Activated naive CD4-positive, alpha-beta T cell (primary cell): ENCODE data around the gene RALGAPA2.

ENCODE experiments used
- DNase-seq, 4 experiments: peaks; one replicate each; lab custom pipeline; 2025; lab: John Stamatoyannopoulos, UW

RALGAPA2 gene

GRCh38 chr20:20720158-20720557 is 7.7 kb upstream of the RALGAPA2 start:
- no peak for DNase-seq

DNA sequence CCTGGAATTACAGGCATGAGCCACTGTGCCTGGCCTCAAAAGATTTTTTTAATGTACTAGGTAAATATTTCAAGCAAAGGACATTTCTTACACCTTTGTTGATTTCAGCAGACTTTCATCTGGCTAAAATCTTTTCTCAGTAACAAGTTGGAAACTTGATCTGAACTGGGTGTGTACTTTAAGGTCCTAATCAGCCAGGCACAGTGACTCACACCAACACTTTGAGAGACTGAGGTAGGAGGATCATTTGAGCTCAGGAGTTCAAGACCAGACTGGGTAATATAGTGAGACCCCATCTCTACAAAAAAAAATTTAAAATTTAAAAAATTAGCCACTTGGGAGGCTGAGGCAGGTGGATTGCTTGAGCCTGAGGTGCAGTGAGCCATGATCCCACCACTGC is 7.0 kb upstream of the RALGAPA2 start:
- DNase-seq, result no peak

DNA sequence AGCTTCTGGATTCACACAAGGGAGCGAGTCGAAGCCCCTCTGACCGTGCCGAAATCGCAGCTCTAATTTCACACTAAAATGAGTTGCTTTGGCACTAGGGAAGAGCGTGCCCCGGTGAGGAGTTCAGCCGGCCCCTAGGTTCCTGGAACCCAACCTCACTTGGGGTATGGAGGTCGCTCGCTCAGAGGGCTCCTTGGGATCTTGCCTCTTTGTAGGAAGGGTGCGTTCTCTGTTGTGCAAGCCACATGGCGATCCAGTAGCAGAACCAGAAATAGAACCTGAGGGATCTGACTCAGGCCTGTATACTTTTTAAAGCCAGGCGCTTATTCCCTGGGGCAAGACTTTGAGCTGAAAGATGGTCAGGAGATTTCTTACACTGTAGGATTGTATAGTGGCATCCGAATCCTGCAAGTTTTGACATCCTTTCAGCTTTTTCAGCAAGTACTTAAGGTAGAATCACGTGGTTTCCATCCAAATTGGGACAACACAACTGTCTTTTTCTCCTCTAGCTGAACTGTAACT is 861 bp upstream of the RALGAPA2 start:
- peak in 1 of 4 experiments; percentile 13 for DNase-seq

DNA sequence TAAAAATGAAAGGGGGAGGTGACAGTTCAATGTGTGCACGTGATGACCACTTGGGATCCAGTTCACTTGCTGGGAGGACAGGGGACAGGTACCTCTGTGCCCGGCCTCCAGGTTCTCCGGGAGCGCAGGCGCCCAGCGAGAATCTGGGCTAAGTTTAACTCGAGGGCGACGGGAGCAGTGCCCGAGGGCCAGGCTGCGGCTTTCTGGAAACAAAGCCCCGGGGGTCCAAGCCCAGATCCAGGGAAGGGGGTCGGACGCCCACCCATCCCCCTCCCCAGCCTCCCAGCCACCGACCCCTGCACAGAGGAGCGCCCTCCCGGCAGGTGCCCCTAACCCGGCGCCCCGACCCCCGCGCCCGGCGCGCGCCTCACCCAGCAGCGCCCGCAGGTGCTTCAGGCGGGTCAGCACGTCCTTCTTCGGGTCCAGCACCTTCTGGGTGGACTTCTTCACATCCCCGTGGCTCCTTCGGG is 405 bp downstream of the RALGAPA2 start:
- no peak for DNase-seq

GRCh38 chr20:20711413-20711812 is 1.0 kb downstream of the RALGAPA2 start:
- no peak for DNase-seq

- DNase-seq, result no peak
These were observed 1.8 kb downstream of the RALGAPA2 start for GRCh38 chr20:20710443-20711315.

DNA sequence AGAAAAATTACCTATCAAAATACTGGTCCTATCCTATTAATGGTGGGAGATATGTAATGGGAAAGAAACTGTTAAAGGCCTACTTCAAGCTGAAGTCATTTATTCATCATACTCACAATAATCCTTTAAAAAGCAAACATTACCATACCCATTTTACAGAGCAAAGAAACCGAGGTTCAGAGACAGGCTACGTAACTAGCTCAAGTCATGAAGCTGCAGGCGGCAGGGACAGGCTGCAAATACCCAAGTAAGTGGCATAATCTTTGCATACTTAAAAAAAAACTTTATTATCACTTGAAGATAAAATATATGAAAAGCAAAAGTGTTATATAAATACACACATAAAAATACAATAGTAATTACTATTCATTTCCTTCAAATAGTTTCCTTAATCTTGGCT is 2.6 kb downstream of the RALGAPA2 start:
- no peak for DNase-seq

DNA sequence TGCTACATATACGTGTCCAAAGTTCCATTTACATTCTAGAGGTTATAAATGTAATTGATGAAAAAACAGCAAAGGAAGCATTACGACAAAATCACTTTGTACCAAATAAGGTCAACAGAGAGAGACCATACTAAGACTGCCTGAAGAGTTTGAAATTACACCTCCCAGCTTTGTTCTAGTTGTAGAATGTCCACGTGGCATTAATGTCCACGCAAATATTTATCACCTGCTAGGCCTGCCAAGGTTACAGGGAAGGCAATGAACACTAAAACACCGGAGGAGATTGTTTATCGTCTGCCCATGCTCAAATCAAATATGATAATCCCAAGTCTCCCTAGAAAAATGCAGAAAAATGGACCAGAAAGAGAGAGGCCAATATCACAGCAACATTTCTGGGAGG is 6.2 kb downstream of the RALGAPA2 start:
- no peak for DNase-seq

DNA sequence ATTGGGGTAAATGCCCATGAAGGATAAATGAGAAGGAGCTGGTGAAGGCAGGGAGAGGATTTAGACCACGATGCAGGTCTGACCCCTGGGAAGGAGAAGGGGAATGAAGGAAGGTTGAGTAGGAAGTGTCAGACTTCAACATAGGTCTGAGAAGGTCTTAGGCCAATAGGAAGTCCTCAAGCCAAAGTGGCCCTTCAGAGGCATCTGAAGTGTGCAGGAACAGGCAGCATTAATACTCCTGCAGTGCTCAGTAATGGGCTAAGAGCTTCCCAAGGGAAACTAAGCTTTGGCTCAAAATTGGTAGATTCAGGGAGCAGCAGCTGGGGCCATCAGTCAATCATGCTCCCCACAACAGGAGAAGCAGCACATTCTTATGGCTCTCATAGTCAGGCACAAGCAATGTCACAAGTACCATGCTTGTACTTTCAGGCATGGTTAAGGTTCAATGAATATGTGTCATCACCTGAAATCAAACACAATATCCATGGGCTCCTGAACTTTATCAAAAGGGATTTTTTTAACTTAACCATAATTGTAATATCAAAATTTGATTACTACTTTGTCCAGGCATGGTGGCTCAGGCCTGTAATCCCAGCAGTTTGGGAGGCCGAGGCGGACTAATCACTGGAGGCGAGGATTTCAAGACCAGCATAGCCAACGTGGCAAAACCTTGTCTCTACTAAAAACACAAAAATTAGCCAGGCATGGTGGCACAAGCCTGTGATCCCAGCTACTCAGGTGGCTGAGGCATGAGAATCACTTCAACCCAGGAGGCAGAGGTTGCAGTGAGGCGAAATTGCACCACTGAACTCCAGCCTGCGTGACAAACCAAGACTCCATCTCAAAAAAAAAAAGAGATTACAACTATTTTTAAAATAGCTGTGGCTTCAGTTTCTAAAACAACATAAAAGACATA is 9.9 kb downstream of the RALGAPA2 start:
- no peak for DNase-seq

- no peak for DNase-seq
These were observed 12.5 kb downstream of the RALGAPA2 start for GRCh38 chr20:20699917-20700316.

GRCh38 chr20:20699144-20699543 is 13.3 kb downstream of the RALGAPA2 start:
- DNase-seq, result no peak

GRCh38 chr20:20697325-20697845 is 15.1 kb downstream of the RALGAPA2 start:
- no peak for DNase-seq

DNA sequence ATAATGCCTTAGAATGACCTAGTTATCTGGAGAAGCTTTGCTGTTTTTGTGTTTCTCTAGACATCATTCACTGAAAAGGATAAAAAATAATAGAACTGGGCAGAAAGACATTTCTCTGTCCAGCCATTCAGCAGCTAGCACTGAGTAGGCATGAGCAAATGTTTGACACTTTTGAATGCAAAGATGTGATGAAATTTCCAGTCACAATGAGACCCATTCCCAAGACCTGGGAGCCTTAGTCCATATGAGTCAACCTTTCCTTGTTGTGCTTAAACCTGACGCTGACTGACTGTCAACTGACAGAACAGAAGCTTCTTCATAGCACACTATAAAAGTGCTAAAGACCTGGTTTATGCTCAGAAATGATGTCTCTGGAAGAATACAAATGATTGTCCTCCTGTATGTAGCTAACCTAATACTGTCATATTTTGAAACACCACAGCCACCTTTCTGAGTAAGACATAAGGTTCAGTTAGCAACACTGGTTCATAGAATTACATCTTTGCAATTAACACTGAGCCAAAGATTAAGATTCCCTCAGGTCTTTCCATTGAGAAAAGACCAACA is 17.1 kb downstream of the RALGAPA2 start:
- DNase-seq, result no peak

DNA sequence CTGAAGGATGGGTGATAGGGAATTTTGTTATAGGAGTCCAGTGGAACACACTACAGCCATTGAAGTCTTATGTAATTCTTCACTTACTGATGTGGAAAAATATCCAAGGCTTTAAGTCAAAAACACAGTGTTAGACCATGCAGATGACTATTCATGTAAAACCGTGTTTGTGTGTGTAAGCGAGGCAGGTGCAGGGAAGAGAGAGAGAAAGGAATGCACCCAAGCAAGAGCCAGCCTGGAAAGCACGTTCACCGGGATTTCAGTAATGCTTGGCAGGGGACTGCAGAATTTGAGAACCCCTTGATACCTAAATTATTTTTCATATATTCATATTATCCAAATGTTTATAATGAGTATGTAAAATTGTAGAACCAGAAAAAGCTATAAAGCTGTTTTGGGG is 17.9 kb downstream of the RALGAPA2 start:
- DNase-seq, result no peak

DNA sequence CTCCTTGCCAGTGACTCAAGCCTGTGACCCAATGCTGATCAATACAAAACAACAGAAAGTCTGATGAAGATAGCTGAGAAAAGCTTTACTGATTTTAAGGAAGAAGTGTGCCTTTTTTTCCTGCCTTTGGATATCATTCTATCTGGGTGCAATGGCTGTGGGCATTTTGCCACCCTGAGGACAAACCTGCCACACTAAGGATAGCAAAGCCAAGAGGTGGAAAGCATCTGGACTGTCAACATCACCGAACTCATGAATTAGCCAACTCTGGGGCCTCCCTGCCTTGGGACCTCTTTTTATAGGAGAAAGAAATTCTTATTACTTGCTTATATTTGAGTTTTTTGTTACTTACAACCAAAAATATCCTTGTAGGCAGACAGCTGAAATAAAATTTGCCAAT is 19.9 kb downstream of the RALGAPA2 start:
- DNase-seq, result no peak

- no peak for DNase-seq
These were observed 20.8 kb downstream of the RALGAPA2 start for GRCh38 chr20:20691477-20692235.

GRCh38 chr20:20690676-20691476 is 21.6 kb downstream of the RALGAPA2 start:
- DNase-seq, result no peak

DNA sequence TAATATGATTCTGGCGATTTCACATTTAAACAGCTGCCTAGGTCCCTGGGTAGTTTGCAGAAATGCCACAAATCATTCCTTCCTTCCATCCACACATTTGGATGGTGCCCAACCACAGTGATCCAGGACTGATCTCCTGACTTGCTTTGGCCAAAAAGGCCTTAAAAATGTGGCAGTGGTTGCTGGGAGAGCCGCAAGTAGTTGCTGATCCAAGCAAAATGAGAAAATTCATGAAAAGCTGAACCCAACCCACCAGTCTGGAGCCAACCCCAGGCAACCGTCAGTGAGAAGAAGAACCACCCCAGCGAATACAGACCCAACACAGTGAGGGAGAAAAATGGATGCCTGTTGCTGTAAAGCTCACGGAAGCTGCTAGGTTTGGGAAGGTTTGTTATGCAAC is 25.1 kb downstream of the RALGAPA2 start:
- DNase-seq, result no peak

- DNase-seq, result no peak
These were observed 26.8 kb downstream of the RALGAPA2 start for GRCh38 chr20:20685635-20686034.
